ENCODE measurements around the gene SMAD6. TPM values are rescaled to one million over a fixed set of nuclear protein-coding genes. Genes with fewer than 3 reads are reported as not detected.
A peak's percentile ranks its signal among the peaks of the same experiment; 100 is the strongest.

The SMAD6 gene
- total RNA-seq, 1 experiment from 2014 or later, result 6.6 TPM

GRCh38 chr15:66700802-66701421, 1.1 kb upstream of the SMAD6 start:
- Histone ChIP-seq H3K9ac (ENCODE audit: low read length) (peak overlapping the region; percentile 73), H3K27me3 (ENCODE audit: insufficient read depth, low read length) (no peaks in the 10 kb centered on the region), H3K4me1 (ENCODE audit: control insufficient read depth in 1 of 2, insufficient read depth in 2 of 2, low read length in 2 of 2) (peaks cover 27 to 62% of the 10 kb centered on the region in 2 experiments), H3K9me3 (ENCODE audit: control insufficient read depth in 1 of 2, insufficient read depth in 1 of 2, low read depth in 1 of 2, low read length in 2 of 2) (no peaks in the 10 kb centered on the region), H3K4me2 (ENCODE audit: low read length) (peak overlapping the region; percentile 99), H4K20me1 (ENCODE audit: insufficient read depth) (no peaks in the 10 kb centered on the region), H3K9me2 (ENCODE audit: insufficient read depth) (no peaks in the 10 kb centered on the region), H3K4me3 (replicated peaks in 1 of 2; ENCODE audit: low read depth in 1 of 2, low read length in 2 of 2) (peak overlapping the region; percentile 55 to 74), H3K27ac (ENCODE audit: low read depth, low read length) (peak overlapping the region; percentile 79), H3K79me2 (ENCODE audit: insufficient read depth, low read length) (peaks cover 12% of the 10 kb centered on the region), H3K36me3 (ENCODE audit: control insufficient read depth in 1 of 2, insufficient read depth in 2 of 2, low read length in 2 of 2) (no peaks in the 10 kb centered on the region), H2AFZ (ENCODE audit: low read depth, low read length, poor library complexity, severe bottlenecking) (peak overlapping the region; percentile 79)
- RAD21 ChIA-PET (ENCODE audit: low non-redundant PET in 1 of 2, low total read pairs in 2 of 2, uncharacterized antibody in 2 of 2, unreplicated experiment in 2 of 2), result interaction anchor here (0.6 to 1.1 kb wide), 3 partner anchors 64 to 151 kb away, joined by 3 to 4 read pairs (median 4); no protein-coding TSS in a partner anchor
- intact Hi-C loops (cut with micrococcal nuclease), result loop anchor here (2.0 to 5.0 kb wide), 2 partner anchors 74 to 151 kb away; no protein-coding TSS in a partner anchor
- no TSS peak for BruUV-seq (replicated peaks)
- peak; percentile 48 for TF ChIP-seq YY1 (IDR thresholded peaks at IDR 0.05; ENCODE audit: extremely low read depth, insufficient replicate concordance, low read depth, low read length)
- peak; percentile 52 for TF ChIP-seq POLR2AphosphoS5 (IDR thresholded peaks at IDR 0.05; ENCODE audit: low read depth, low read length)
- TF ChIP-seq ZBTB33 (IDR thresholded peaks at IDR 0.05; ENCODE audit: extremely low read depth, insufficient replicate concordance, low read length), result no peak
- TF ChIP-seq TCF7L2 (IDR thresholded peaks at IDR 0.05; ENCODE audit: borderline replicate concordance, extremely low read depth, insufficient read depth, insufficient read length), result peak; percentile 89
- CTCF ChIA-PET, result interaction anchor here (0.6 to 3.1 kb wide), 8 partner anchors 12 to 151 kb away, joined by 3 to 15 read pairs (median 4); no protein-coding TSS in a partner anchor
- POLR2A ChIA-PET, result interaction anchor here (0.6 to 1.5 kb wide), 4 partner anchors 10 to 140 kb away, joined by 3 to 7 read pairs (median 4); no protein-coding TSS in a partner anchor
- peak; percentile 87 for DNase-seq (ENCODE audit: low read depth, low spot score)
- peak; percentile 70 for ATAC-seq

Data from HCT116 (cell line).